Sciatic nerve (tissue), 2 donors: ENCODE data around the gene PLCG1. TPM values are rescaled to one million over a fixed set of nuclear protein-coding genes. Genes with fewer than 3 reads are reported as not detected.

Source experiments
- ATAC-seq: fragments of 200-7000 bp; cut with Tn5 transposase; one replicate; pipeline ENCODE4 v1.9.1; 2020; ENCODE audit warnings: mild to moderate bottlenecking, moderate library complexity
- DNase-seq: peaks from one replicate; pipeline ENCODE4 v3.0.0-alpha.2; 2020; ENCODE audit warnings: low spot score
- intact Hi-C: fragments of 100-400 bp; cut with DNase I; formaldehyde crosslinking; loops from one replicate; pipeline ENCODE4 v1.14.2; 2022
- total RNA-seq: library from RNA; stranded (reverse); fragmentation: NEBNext Ultra II Directional; extraction: Animal tissue kit (Norgen Biotek cat#: 25700); gene quantifications from one replicate; pipeline ENCODE4 v1.2.1, GENCODE V29; 2021
- donor health status: DM: no; HTN: no; CAD: no.
- donor health status: DM: no; HTN: no; CAD: no.

Gene PLCG1
- total RNA-seq, 1 donor from 2014 or later, result 148 TPM

DNA sequence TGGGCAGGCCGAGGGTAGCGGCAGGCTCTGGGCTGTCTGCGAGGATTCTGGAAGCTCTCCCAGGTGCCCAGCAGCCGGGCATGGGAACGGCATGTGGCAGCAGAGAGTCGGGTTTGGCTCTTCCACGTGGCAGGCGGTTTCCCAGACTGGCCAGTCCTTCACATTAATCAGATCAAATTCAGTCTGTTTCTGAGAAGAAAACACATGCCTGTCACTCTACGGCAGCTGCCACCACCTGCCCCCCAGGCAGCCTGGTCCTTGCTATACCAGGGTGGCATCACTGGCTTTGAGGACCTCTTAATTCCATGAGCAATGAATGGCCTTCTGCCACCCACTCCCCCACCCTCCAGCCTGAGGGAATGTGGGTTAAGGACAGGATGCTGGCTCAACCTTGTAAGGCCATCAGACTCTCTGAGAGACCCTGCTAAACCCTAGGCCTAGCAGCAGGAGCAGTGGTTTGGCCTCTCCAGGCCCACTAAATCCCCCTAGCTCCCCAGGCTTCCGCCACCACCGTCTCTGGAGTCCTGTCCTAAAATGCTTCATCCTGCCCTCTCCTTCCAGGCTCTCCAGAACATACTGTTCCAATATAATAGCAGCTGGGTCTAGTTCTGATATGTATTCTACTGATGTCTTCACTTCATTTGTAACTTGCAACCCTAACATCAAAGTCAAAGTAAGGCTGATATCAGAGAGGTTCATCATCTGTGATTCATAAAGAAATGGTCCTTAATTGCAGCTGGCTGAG lies 47.8 kb downstream of the PLCG1 start:
- DNase-seq (no peak), ATAC-seq (no peak)
- intact Hi-C loops, result no loop called here

DNA sequence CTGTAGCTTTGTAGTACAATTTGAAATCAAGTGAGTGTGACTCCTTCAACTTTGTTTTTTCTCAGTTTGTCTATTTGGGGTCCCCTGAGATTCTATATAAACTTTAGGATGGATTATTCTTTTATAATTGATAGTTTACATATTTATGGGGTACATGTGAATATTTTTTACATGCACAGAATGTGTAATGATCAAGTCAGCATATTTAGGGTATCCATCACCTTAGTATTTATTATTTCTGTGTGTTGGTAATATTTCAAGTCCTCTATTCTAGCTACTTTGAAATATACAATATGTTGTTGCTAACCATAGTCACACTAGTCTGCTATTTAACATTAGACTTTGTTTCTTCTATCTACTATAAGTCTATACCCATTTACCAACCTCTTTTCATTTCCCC lies 50.3 kb downstream of the PLCG1 start:
- intact Hi-C loops, result no loop called here
- DNase-seq (no peak), ATAC-seq (no peak)

DNA sequence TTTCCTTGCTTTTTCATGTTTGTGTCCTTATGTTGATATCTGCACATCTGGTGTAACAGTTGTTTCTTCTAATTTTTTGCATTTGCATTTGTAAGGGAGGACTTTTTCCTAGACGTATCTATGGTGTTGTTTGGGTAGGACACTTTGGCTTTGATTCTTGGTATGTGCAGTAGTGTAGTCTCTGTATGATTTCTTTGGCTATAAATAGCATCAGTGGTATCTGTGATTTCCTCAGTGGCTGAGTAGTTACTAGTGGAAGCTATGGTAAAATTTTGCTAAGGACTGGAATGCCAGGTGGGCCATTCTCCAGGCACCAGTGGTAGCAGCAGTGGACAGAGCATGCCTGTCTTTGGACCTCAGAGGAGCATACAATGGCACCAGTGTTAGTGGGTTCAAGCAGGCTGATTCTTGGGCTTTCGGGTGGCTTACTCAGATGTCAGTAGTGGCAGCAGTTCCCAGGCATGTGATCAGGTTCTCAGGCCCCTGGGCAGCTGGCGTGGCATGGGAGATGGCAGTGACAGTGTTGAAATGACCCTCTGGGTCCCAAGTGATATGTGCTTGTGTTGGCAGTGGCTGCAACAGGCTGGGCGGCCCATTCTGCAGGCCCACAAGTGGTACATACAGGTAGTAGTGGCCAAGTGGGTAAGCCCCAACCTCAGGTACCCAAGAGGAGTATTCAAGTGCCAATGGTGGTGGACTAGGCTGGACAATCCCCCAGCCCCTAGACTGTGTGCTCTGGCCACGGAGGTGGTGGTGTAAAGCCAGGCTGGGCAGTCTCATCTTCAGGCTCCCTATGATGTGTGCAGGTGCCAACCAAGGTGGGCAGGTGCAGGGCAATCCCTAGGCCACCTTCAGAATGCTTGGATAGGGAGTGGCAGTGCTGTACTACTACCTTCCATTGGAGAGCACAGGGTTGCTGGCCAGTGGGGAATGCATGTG lies 54.5 kb downstream of the PLCG1 start:
- intact Hi-C loops, result no loop called here
- peak; percentile 17 for ATAC-seq
- no peak for DNase-seq

DNA sequence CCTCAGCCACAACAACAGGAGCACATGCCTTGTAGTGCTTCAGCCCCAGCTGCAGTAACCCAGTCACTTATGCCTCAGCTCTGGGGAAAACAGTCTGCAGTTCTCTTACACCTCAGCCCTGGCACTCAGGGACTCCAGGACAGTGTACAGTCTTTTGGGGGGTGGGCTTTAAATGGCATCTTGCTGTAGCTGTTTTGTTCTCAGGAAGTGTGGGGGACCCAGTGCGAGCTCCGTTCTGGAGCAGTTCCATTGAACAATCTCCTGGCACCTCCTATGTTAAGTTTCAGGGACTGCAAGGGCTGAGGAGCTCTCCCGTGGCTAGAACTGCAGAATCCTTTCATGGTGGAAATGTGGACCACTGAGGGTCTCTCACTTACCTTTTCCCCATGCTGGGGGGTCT lies 55.2 kb downstream of the PLCG1 start:
- ATAC-seq (no peak), DNase-seq (no peak)
- intact Hi-C loops, result no loop called here

DNA sequence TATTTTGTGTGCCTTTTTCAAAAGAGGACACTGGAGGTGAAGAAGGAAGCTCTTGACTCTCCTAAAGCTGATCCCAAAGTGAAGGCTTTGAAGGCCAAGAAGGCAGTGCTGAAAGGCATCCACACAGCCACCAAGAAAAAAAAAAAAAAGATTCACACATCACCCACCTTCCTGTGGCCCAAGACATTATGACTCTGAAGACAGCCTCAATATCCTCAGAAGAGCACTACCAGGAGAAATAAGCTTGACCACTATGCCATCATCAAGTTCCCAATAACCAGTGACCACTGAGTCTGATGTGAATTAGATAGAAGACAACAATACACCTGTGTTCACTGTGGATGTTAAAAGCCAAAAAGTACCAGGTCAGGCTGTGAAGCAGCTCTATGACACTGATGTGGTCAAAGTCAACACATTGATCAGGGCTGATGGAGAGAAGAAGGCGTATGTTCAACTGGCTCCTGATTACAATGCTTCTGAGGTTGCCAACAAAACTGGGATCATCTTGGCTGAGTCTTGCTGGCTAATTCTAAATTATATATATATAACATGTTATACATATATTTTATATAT lies 59.4 kb downstream of the PLCG1 start:
- ATAC-seq (no peak), DNase-seq (no peak)
- intact Hi-C loops, result no loop called here

DNA sequence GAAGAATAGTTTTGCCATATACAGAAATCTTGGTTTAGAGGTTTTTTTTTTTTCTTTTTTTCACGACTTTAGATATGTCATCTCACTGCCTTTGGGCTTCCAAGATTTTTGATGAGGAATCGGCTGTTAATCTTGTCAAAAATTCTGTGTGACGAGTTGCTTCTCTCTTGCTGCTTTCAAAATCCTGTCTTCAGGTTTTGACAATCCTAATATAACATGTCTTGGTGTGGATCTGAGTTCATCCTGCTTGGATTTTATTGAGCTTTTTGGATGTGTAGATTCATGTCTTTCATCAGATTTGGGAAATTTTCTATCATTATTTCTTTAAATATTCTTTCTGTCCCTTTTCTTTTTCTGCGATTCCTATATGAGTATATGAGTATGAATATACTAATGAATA lies 61.1 kb downstream of the PLCG1 start:
- intact Hi-C loops, result no loop called here
- ATAC-seq (no peak), DNase-seq (no peak)

DNA sequence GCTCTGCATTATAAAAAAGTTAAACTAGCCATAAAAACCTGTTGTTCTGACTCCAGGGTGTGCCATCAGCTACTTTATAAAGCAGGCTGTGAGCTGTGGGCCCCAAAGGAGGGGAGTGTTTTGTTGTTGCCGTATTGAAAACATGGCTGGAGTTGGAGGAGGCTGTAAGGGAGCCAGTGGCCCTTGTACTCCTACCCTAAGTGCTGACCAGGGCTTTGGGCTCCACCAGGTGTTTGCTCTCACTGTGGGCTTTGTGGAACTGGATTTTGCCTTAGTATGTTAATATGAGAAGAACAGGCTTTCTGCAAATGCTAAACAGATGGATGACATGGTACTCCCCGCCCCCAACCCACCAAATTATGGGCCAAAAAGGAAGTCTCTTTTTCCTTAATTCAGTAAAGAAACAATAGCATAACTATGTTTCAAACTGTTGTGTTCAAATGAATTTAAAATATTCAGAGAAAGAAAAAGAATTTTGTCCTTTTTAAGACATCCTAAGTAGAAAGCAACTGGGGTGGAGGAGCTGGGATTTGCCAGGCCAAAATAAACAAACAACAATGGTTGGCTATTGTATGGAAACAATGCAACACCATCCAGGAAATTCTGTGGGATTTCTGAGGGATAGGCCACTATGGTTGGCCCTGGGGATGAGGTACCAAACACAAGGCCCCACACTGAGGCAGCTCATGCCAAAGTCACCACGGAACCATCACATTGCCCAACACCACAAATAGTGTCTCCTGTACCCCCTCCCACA lies 63.3 kb downstream of the PLCG1 start:
- intact Hi-C loops, result no loop called here
- DNase-seq (no peak), ATAC-seq (no peak)

DNA sequence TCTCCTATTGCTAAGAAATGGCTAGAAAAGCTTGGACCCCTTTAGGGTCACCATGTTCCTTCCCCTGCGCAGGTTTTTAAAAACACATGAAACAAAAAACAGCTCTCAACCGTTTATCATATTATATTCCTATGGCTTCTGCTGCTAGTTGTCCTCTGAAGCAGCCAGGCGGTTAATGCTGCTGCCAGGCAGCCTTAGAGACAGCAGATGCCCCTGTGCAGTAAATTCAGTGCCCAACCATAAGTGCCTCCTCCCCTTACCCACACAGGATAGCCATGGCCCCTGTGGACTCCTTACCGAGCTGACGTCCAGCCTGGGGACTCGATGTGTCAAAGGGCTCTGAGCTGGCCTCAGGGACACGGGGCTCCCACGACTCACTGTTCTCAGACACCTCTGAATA lies 64.4 kb downstream of the PLCG1 start:
- DNase-seq, result no peak
- intact Hi-C loops, result no loop called here
- no peak for ATAC-seq

DNA sequence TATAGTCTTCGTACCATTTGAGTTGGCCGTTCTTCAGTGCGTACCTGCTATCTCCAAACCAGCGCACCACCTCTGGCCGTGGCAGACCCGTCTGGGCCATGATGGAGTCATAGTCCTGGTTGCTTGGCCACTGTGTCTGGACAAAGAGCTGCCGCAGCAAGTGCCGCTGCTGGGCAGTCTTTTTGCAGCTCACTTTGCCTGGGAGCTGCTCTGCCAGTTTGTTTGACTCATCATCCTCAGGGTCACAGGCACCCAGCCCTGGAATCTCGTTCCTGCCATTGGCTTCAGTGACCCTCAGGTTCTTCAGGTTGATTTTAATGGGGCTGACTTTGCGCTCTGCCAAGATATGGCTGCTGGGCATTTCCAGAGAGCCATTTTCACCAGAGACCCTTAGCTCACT lies 65.1 kb downstream of the PLCG1 start:
- DNase-seq, result no peak
- intact Hi-C loops, result no loop called here
- no peak for ATAC-seq

DNA sequence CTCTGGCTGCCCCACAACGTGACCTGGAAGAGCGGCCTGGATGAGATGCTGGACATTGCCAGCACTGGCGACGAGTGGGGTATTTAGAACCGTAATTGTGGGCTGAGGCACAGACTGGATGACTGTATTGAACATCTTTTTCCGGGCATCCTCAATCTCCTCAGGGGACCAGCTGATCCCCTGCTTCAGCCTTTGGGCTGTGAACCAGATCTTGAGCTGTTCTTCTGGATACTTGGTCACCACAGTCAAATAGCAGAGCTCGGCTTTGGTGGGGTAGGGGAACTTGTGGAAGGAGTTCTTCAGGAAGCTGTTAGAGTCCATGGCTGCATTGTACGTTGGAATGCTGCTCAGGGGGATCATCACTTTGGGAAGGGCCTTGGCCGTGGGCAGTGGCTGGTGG lies 66.3 kb downstream of the PLCG1 start:
- intact Hi-C loops, result no loop called here
- DNase-seq (no peak), ATAC-seq (peak; percentile 29)

DNA sequence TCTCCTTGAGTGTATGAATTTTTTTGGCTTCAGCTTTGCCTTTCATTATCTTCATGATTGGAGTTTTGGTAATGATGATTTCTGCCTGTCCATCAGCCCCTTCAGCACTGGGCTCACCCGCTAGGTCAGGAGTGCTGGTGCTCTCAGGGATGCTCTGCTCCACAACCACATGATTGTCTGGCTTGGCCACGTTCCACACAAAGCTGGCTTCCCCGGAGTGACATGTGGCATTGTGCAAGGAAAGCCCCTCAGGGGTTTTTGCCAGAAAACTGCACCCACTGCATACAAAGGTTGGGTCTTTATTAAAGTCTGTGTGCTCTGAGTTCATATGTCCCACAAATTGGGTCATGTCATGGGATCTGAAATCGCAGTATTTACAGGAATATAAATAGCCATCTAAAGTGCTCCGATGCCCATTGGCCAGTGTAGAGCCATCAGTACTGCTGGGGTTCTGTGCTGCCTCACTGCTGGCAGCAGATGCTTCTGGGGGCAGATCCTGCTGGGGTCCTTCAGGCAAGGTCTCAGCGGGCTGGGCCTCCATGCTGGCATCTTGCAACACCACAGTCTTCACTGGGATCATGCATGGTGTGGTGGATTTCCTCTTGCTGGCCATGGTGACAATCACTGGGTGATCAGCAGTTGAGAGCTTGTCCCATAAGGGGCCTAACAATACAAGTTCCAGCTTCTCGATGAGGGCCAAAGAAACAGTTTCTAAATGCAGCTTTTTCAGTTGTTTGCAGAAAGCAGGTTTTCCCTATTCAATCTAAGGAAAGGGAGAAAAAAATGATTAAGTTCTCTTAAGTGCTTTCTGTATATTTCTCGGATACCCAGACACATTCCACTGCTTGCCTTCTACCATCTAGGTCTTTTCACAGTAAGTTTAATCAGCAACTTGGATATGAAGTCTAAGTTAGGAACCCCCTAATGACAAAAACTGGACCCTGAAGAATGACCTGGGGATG lies 67.2 kb downstream of the PLCG1 start:
- ATAC-seq (peak; percentile 51), DNase-seq (no peak)
- intact Hi-C loops, result no loop called here

DNA sequence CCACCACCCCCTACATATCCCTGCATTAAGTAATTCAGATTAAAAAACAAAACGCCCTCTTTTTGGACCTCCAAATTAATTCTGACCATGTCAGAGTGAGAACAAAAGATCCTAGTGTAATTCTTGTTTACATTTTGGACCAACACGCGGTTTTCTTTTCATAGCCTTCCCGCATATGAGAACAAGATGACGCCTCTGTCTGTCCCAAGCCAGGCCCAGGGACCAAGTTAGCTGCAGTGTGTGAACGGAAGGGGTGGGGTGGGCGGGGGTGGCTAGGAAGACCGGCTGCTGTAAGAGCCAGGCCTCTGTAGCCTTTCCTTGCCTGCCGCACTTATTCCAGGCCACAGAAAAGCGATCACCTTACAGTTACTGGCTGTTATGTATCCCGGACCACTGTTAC lies 68.0 kb downstream of the PLCG1 start:
- no peak for DNase-seq
- ATAC-seq, result peak; percentile 90
- intact Hi-C loops, result no loop called here

DNA sequence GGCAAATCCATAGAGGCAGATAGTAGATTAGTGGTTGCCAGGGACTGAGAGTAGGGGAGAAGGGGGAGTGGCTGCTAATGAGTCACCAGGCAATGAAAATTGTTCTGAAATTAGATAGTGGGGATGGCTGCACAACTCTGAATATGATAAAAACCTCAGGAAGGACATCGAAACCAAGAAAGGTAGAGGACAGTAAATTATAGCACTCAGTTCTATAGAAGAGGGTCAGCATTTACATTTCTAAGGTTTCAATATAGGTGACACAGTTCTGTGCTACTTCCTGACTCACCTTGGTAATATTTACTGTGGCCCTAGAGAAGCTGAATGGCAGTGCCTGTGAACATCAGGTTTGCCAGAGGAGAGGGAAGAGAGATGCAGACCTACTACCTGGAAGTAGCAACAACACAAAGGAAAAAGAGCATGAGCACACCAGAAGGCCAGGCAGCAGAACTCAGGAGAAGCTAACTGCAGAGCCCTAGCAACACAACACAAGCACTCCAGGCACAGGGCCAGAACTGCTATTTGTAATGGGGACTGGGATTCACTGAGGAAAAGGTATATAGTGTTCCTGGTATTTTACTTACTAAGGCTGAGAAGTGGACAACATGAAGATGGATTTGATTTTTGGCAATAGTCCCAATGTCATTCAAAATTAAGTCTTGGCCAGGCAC lies 75.9 kb downstream of the PLCG1 start:
- peak; percentile 53 for ATAC-seq
- intact Hi-C loops, result no loop called here

DNA sequence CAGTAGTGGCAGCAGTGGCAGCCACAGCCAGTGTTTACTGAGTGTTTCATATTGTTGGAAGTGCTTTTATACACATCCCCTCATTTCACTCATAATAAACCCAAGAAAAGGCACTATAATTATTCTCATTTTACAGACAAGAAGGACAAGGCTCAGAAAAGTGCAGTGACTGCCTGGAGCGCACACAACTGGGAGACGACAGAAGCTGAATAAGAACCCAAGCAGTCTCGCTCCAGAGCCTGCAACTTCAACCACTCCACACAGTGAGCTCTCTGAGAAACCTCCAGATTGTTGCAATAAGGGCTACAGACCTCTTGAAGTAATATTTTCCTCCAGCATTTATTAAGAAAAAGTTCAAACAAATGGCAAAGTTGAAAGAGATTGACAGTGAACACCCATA lies 76.9 kb downstream of the PLCG1 start:
- DNase-seq (no peak), ATAC-seq (no peak)
- intact Hi-C loops, result no loop called here

More for the DNA sequence above, 75.9 kb downstream of the PLCG1 start:
- DNase-seq, result no peak

DNA sequence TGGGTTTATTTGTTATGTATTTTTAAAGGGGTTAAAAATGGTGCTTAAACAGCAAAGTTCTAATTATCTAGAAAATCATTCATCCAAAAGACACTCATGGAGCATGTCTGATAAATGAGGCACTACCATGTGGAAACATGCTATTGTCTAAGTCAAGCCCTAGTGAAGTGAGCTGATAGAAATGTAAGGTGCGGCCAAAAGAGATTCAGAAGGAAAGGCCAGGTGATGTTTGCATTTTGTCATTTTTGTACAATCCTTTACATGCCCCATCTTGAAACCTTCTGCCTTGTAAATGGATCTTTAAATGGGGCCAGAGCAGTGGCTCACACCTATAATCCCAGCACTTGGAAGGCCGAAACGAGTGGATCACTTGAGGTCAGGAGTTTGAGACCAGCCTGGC lies 77.3 kb downstream of the PLCG1 start:
- DNase-seq, result no peak
- ATAC-seq, result no peak
- intact Hi-C loops, result no loop called here

DNA sequence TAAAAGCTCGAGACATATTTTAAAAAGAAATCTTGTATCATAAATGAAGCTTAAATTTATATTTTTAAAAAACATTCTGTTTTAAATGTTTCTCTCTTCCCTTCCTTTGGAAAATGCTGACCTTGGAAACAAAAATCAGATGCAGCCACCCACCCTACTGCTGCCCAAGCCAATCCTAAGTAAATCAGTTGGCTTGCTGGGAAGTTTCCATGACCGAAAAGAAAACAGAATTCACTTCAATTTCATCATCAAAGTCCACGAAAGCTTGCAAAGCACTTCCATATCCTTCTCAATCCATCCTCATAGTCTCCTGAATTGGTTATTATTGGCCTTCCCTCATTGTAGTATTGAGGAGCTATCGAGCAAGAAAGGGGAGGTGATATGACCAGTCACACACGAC lies 80.1 kb downstream of the PLCG1 start:
- DNase-seq (no peak), ATAC-seq (peak; percentile 72)
- intact Hi-C loops, result no loop called here

DNA sequence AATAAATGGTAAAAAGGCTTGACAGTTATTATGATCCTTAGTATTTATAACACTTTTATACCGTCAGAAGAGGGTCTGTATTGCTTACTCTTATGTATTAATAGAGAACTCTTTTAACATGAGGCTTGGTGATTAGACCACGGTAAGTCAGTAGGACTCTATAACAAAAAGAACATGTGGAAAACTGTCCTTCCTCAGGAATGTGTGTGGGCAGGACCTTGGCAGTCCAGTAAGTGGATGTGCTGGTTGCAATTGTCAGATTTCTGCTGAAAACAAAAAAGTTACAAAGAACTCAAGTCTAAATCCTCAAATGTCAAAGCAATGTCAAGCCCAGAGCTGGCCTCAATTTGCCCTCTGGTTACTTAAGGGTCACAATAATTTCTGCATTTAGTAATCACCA lies 81.1 kb downstream of the PLCG1 start:
- intact Hi-C loops, result no loop called here
- no peak for DNase-seq
- peak; percentile 71 for ATAC-seq

DNA sequence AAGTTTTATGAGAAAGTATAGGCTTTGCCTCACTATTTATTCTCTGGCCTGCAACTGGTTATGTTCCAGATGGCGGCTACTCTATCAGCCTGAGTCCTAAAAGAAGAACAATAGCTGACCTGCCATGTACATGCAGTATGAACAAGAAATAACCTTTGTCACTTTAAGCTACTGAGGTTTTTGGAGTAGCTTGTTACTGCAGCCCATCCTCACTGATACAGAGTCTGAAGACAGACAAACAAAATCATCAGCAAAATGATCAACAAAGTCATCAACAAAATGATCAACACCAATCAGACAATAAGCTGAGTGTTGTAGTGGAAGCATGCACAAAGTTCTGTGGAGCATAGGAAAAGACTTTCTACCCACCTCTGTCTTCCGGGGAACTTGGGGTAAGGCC lies 82.5 kb downstream of the PLCG1 start:
- intact Hi-C loops, result loop anchor here (10.0 kb wide), 1 partner anchor 45 kb away; no protein-coding TSS in a partner anchor
- DNase-seq (no peak), ATAC-seq (no peak)
